Measurements from ENCODE around the gene TSHR.

DNA sequence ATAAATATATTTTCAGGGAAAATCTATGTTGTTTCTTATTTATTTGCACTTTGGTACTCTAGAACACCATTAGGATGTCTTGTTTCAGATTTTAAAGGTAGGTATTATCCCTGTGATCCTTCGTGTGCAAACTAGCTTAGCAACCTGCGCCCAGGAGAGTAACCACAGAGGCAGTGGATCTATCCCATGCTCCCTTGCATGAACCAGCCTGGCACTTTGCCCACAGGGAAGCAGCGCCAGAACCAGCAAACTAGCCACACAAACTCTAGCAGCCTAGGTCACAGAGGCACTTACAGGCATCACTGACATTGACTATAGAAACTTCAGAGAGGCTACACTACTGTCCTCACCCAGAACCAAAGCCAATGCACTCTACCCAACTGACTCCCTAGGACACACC is 76.1 kb downstream of the TSHR start:
- TF ChIP-seq POLR2A (IDR thresholded peaks at IDR 0.05) = no peak
- TF ChIP-seq, protein P1, sequence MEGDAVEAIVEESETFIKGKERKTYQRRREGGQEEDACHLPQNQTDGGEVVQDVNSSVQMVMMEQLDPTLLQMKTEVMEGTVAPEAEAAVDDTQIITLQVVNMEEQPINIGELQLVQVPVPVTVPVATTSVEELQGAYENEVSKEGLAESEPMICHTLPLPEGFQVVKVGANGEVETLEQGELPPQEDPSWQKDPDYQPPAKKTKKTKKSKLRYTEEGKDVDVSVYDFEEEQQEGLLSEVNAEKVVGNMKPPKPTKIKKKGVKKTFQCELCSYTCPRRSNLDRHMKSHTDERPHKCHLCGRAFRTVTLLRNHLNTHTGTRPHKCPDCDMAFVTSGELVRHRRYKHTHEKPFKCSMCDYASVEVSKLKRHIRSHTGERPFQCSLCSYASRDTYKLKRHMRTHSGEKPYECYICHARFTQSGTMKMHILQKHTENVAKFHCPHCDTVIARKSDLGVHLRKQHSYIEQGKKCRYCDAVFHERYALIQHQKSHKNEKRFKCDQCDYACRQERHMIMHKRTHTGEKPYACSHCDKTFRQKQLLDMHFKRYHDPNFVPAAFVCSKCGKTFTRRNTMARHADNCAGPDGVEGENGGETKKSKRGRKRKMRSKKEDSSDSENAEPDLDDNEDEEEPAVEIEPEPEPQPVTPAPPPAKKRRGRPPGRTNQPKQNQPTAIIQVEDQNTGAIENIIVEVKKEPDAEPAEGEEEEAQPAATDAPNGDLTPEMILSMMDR (IDR thresholded peaks at IDR 0.05) = no peak
- TF ChIP-seq EP300 (IDR thresholded peaks at IDR 0.05) = no peak

All from tibial nerve (tissue), 4 donors.